Mesothelial cell of epicardium (in vitro differentiated cells): ENCODE data around the gene MUC5AC. TPM values are rescaled to one million over a fixed set of nuclear protein-coding genes. Genes with fewer than 3 reads are reported as not detected.

Source experiments
- DNase-seq, 2 experiments: peaks; one replicate each; pipeline ENCODE4 v3.0.0; 2021; ENCODE audit warnings: low spot score in 2 of 2; ENCODE audit not compliant: unreplicated experiment in 2 of 2
- H3K27ac Mint-ChIP-seq: 2 replicates; pipeline ENCODE4 v1.8.0; 2021; ENCODE audit warnings: mixed read lengths
- H3K27me3 Mint-ChIP-seq: 2 replicates; pipeline ENCODE4 v1.8.0; 2021; ENCODE audit warnings: low read depth, mixed read lengths
- H3K36me3 Mint-ChIP-seq: 2 replicates; pipeline ENCODE4 v1.8.0; 2021; ENCODE audit warnings: mixed read lengths
- H3K4me1 Mint-ChIP-seq: 2 replicates; pipeline ENCODE4 v1.8.0; 2021; ENCODE audit warnings: mixed read lengths
- H3K4me3 Mint-ChIP-seq: 2 replicates; pipeline ENCODE4 v1.8.0; 2021; ENCODE audit warnings: mild to moderate bottlenecking, moderate library complexity, mixed read lengths
- H3K9me3 Mint-ChIP-seq: 2 replicates; pipeline ENCODE4 v1.8.0; 2021; ENCODE audit warnings: mixed read lengths
- total RNA-seq: library from RNA; stranded (reverse); gene quantifications from 3 replicates; pipeline ENCODE4 v1.2.1, GENCODE V29; 2021
- TF ChIP-seq, protein P1 (sequence below): fragments of 200-600 bp; sonication (generic); IDR thresholded peaks from one replicate; pipeline ENCODE4 v1.5.0; 2021; ENCODE audit warnings: antibody characterized with exemption; ENCODE audit not compliant: unreplicated experiment

Gene MUC5AC
- total RNA-seq, 1 donor from 2014 or later = not detected

DNA sequence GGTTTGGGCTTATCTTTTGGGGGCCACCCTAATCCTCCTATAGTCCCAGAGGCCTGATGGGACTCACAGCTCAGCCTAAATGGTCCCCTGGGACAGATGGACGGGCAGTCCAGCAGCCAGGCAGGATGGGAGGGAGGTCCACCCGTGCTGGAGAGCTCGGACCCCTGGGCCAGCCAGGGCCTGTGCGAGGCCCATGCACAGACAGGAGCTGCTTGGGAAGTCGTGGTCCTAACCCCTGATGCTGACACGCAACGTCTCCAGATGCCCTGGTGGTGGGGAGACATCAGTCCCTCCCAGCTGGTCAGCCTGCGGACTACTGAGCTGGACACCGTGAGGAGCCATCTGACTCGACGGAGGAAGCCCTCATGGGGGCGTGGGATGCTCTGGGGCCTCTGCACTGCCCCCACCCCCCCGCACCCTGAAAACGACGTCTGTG lies 31.2 kb upstream of the MUC5AC start:
- Mint-ChIP-seq H3K27ac (no peak overlapping the region), H3K27me3 (peaks cover 18% of the 10 kb centered on the region), H3K4me1 (no peaks in the 10 kb centered on the region), H3K36me3 (no peaks in the 10 kb centered on the region), H3K9me3 (peaks cover 8% of the 10 kb centered on the region), H3K4me3 (no peak overlapping the region)
- TF ChIP-seq, protein P1, sequence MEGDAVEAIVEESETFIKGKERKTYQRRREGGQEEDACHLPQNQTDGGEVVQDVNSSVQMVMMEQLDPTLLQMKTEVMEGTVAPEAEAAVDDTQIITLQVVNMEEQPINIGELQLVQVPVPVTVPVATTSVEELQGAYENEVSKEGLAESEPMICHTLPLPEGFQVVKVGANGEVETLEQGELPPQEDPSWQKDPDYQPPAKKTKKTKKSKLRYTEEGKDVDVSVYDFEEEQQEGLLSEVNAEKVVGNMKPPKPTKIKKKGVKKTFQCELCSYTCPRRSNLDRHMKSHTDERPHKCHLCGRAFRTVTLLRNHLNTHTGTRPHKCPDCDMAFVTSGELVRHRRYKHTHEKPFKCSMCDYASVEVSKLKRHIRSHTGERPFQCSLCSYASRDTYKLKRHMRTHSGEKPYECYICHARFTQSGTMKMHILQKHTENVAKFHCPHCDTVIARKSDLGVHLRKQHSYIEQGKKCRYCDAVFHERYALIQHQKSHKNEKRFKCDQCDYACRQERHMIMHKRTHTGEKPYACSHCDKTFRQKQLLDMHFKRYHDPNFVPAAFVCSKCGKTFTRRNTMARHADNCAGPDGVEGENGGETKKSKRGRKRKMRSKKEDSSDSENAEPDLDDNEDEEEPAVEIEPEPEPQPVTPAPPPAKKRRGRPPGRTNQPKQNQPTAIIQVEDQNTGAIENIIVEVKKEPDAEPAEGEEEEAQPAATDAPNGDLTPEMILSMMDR = no peak
- DNase-seq = no peak

DNA sequence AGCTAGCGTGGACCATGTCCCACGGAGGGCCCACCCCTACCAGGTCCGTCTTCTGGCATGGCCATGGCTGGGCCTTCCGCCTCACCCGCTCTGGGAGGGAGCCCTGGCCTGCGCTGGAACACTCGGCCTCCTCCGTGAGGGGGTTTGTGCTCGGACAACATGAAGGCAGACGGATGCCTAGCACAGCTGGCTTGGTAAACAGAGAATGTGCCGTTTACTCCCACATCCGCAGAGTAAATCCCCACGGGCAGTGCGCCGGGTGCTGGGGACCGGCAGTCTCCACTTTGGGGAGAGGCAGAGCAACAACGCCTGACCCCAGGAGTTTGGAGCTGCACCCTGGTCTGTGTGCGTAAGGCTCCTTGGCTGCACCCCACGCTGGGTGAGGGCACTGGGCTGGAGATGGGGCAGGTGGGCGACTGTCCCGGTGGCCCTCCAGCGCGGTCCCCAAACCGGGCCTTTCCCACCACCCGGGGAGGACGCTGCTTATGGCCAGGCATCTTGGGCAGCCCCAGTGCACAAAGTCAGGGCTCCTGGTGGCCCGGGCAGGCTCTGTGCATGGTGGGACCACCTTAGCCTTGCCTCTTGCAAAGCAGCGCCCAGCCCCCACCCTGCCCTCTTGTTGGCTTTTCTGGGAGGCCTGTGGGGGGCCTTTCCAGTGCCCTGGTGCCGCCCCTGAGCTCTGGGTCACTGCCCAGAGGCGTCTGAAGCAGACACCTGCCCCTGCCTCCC lies 30.7 kb upstream of the MUC5AC start:
- Mint-ChIP-seq H3K27me3 (peaks cover 20% of the 10 kb centered on the region), H3K36me3 (no peaks in the 10 kb centered on the region), H3K4me3 (no peak overlapping the region), H3K27ac (no peak overlapping the region), H3K4me1 (no peaks in the 10 kb centered on the region), H3K9me3 (peaks cover 8% of the 10 kb centered on the region)
- TF ChIP-seq, protein P1 = no peak
- DNase-seq = no peak

DNA sequence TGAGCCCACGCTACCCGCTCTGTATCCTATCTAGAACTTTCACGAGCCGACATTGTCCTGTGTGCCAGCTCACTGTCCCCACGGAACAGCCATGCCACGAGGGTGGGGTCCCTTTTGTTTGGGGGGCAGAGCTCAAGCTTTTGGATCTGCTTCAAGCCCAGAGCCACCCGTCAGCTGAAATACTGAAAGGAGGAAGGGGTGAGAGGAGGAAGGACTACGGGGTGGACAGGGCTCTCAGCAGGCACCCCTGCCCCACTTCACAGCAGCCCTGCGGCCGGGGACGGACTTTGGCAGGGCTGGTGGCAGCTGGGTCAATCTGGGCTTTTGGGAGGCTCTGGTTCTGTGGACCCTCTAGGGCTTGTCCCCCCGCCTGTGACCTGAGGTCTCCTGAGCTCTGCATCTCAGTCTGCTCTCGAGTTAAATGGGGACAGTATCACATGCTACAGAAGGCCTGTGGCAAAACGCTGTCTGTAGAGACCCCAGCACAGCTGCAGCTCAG lies 30.0 kb upstream of the MUC5AC start:
- peaks cover 19% of the 10 kb centered on the region for H3K27me3 Mint-ChIP-seq
- H3K27ac Mint-ChIP-seq = no peak overlapping the region
- peaks cover 8% of the 10 kb centered on the region for H3K9me3 Mint-ChIP-seq
- peak in 1 of 2 experiments; percentile 34 for DNase-seq
- H3K4me3 Mint-ChIP-seq = no peak overlapping the region
- no peaks in the 10 kb centered on the region for H3K36me3 Mint-ChIP-seq
- TF ChIP-seq, protein P1 = no peak
- H3K4me1 Mint-ChIP-seq = no peaks in the 10 kb centered on the region

DNA sequence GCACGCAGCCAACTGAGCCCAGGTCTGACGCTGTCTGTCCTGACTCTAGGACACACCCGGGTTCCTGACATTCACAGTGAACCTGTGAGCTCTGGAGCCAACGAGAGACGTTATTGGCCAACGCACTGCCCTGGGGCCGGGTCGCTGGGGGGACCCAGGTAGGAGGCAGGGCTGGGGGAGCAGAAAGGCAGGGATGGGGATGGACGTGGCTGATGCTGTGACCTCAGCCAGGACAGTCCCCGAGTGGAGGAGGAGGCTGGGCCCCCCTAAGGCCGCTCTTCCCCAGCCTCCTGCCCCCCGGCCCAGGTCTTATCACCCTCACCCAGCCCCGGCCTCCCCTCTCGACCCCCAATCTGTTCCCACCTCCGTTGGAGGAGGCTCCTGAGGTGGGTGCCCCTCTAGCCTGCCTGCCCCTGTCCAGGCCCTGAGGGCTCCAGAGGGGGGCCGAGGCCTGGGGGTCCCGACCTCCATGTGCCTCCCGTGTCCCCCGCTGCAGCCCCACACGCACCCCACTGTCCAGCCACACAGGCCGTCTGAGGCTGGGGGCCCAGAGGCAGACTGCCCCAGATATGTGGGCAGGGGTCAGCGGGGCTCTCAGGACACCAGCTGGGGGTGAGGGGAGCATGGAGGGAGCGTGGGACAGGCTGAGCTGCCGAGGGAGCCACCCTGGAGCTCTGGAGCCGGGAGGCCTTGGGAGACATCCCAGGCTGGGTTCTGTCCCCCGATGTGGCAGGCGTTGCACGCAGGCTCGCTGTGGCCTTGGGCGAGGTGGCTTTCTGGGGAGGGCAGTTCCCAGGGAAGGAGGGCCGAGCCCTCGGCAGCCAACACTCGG lies 29.2 kb upstream of the MUC5AC start:
- peaks cover 11% of the 10 kb centered on the region for H3K9me3 Mint-ChIP-seq
- H3K36me3 Mint-ChIP-seq = no peaks in the 10 kb centered on the region
- H3K4me3 Mint-ChIP-seq = no peak overlapping the region
- H3K27ac Mint-ChIP-seq = no peak overlapping the region
- TF ChIP-seq, protein P1 = no peak
- peaks cover 10% of the 10 kb centered on the region for H3K27me3 Mint-ChIP-seq
- peak in 1 of 2 experiments; percentile 38 for DNase-seq
- H3K4me1 Mint-ChIP-seq = no peaks in the 10 kb centered on the region

DNA sequence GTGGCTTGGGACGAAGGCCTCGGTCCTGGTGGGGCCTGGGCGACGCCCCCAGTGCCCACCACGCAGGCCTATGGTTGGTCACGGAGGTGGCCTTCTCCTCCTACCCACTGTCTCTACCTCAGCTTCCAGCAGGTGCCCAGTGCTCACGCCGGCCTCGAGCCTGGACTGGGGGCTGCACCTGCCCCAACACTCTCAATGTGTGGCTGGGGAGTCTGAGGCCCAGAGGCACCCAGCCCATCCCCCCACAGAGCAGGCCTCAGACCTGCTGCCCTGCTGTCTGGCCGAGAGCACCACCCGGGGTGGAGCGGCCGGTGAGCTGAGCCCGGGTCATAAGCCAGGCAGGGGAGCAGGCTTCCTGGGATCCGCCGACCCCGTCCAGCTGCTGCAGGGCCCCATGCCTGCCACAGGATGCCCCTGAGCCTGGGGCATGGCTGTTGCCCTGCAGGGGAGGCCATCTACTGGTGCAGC lies 28.6 kb upstream of the MUC5AC start:
- Mint-ChIP-seq H3K4me1 (no peaks in the 10 kb centered on the region), H3K27ac (no peak overlapping the region), H3K4me3 (no peak overlapping the region), H3K9me3 (peaks cover 16% of the 10 kb centered on the region), H3K36me3 (no peaks in the 10 kb centered on the region), H3K27me3 (peaks cover 6% of the 10 kb centered on the region)
- DNase-seq = no peak
- TF ChIP-seq, protein P1 = no peak
